OCI-LY7 (cell line): ENCODE data around the gene VAT1L. TPM values are rescaled to one million over a fixed set of nuclear protein-coding genes. Genes with fewer than 3 reads are reported as not detected.

Source experiments
- BruUV-seq: library from RNA; stranded (reverse); fragments of 400-500 nt; replicated peaks from 2 replicates; lab custom pipeline; 2021; lab: Mats Ljungman, UMichigan
- CTCF ChIA-PET: fragments of 300-600 bp; sonication (Branson Sonifier 250); formaldehyde crosslinking; loops from one replicate; lab custom pipeline; 2022; ENCODE audit warnings: antibody characterized with exemption; ENCODE audit not compliant: unreplicated experiment; lab: Charles Lee
- POLR2A ChIA-PET: fragments of 300-600 bp; sonication (Branson Sonifier 250); formaldehyde crosslinking; loops from one replicate; lab custom pipeline; 2022; ENCODE audit warnings: antibody characterized with exemption; lab: Charles Lee
- DNase-seq: peaks from one replicate; pipeline ENCODE4 v3.0.0-alpha.2; 2015; ENCODE audit warnings: low spot score
- H2AFZ ChIP-seq: fragments of 200-600 bp; sonication (generic), shearing (Covaris generic); 2 replicates; pipeline ENCODE4 v1.6.1; 2014; ENCODE audit warnings: mild to moderate bottlenecking, antibody characterized with exemption, low read length, moderate library complexity
- H3K27ac ChIP-seq: fragments of 200-600 bp; sonication (generic); 2 replicates; pipeline ENCODE4 v1.5.1; 2014; ENCODE audit warnings: mixed run types, low read depth, mild to moderate bottlenecking, moderate library complexity, low read length, inconsistent platforms; ENCODE audit not compliant: poor library complexity, severe bottlenecking
- H3K36me3 ChIP-seq: fragments of 200-600 bp; sonication (generic); 2 replicates; pipeline ENCODE4 v1.6.1; 2014; ENCODE audit warnings: mild to moderate bottlenecking, antibody characterized with exemption, low read length, moderate library complexity, mixed read lengths; ENCODE audit not compliant: insufficient read depth
- H3K4me1 ChIP-seq: fragments of 200-600 bp; sonication (generic); 2 replicates; pipeline ENCODE4 v1.5.1; 2014; ENCODE audit warnings: mild to moderate bottlenecking, low read length; ENCODE audit not compliant: insufficient read depth, poor library complexity, severe bottlenecking
- H3K4me2 ChIP-seq: fragments of 200-600 bp; sonication (generic); 2 replicates; pipeline ENCODE4 v1.6.1; 2014; ENCODE audit warnings: mild to moderate bottlenecking, low read length
- H3K4me3 ChIP-seq: fragments of 200-600 bp; sonication (generic); 2 replicates; pipeline ENCODE4 v1.5.1; 2014; ENCODE audit warnings: mild to moderate bottlenecking, low read depth, low read length; ENCODE audit not compliant: poor library complexity, severe bottlenecking
- H3K79me2 ChIP-seq: fragments of 200-600 bp; sonication (generic); 2 replicates; pipeline ENCODE4 v1.6.1; 2016; ENCODE audit warnings: low read depth, mild to moderate bottlenecking, low read length, moderate library complexity, mixed read lengths; ENCODE audit not compliant: insufficient read depth
- H3K9me2 ChIP-seq: fragments of 200-600 bp; sonication (generic); 2 replicates; pipeline ENCODE4 v1.6.1; 2016; ENCODE audit warnings: mild to moderate bottlenecking, low read length, mixed read lengths; ENCODE audit not compliant: insufficient read depth
- H3K9me3 ChIP-seq: fragments of 200-600 bp; sonication (generic); 2 replicates; pipeline ENCODE4 v1.6.1; 2014; ENCODE audit warnings: mild to moderate bottlenecking, mixed run types, low read length, mixed read lengths
- H4K20me1 ChIP-seq: fragments of 200-600 bp; sonication (generic); 2 replicates; pipeline ENCODE4 v1.6.1; 2014; ENCODE audit warnings: mild to moderate bottlenecking, antibody characterized with exemption, low read length, moderate library complexity, mixed read lengths; ENCODE audit not compliant: insufficient read depth
- CTCF ChIP-seq: fragments of 200-600 bp; sonication (generic); conservative IDR thresholded peaks from 2 replicates; pipeline ENCODE4 v1.5.1; 2014; ENCODE audit warnings: mild to moderate bottlenecking, antibody characterized with exemption, low read length, moderate library complexity, mixed read lengths
- EZH2phosphoT487 ChIP-seq: fragments of 200-600 bp; sonication (generic); IDR thresholded peaks from 2 replicates; pipeline ENCODE4 v1.6.1; 2018; ENCODE audit warnings: low read depth, borderline replicate concordance, mild to moderate bottlenecking, mixed run types, antibody characterized with exemption, low read length, moderate library complexity, mixed read lengths
- intact Hi-C: fragments of 100-400 bp; cut with micrococcal nuclease; formaldehyde crosslinking; loops from one replicate; pipeline ENCODE4 v1.10.0; 2022; ENCODE audit not compliant: unreplicated experiment
- total RNA-seq, 2 experiments: library from RNA; depleted of rRNA in 1 of 2; stranded (reverse); fragments of >200 nt in 1 of 2; shearing (Covaris generic) in 1 of 2; gene quantifications; 2 replicates each; pipeline ENCODE4 v1.2.3, GENCODE V29; 2014 to 2022

The VAT1L gene
- total RNA-seq, 2 experiments from 2014 or later: not detected

GRCh38 chr16:77998350-77999023 lies 210.1 kb downstream of the VAT1L start:
- no peaks in the 10 kb centered on the region for H3K9me2 ChIP-seq
- no peak for DNase-seq
- H3K4me1 ChIP-seq: no peaks in the 10 kb centered on the region
- no peak overlapping the region for H3K27ac ChIP-seq
- no peaks in the 10 kb centered on the region for H3K79me2 ChIP-seq
- POLR2A ChIA-PET: no interaction called here
- BruUV-seq: no TSS peak
- H3K36me3 ChIP-seq: no peaks in the 10 kb centered on the region
- H2AFZ ChIP-seq: no peak overlapping the region
- no peak overlapping the region for H3K4me3 ChIP-seq
- TF ChIP-seq CTCF (no peak), EZH2phosphoT487 (no peak)
- no peak overlapping the region for H3K4me2 ChIP-seq
- no peaks in the 10 kb centered on the region for H3K9me3 ChIP-seq
- CTCF ChIA-PET: no interaction called here
- H4K20me1 ChIP-seq: no peaks in the 10 kb centered on the region
- intact Hi-C loops: no loop called here

- H3K4me3 ChIP-seq: no peak overlapping the region
- no peaks in the 10 kb centered on the region for H3K4me1 ChIP-seq
- H3K4me2 ChIP-seq: no peak overlapping the region
- no peaks in the 10 kb centered on the region for H3K36me3 ChIP-seq
- no peak overlapping the region for H3K27ac ChIP-seq
- TF ChIP-seq CTCF (no peak), EZH2phosphoT487 (no peak)
- no TSS peak for BruUV-seq
- H2AFZ ChIP-seq: no peak overlapping the region
- CTCF ChIA-PET: no interaction called here
- H3K9me3 ChIP-seq: no peaks in the 10 kb centered on the region
- no peak for DNase-seq
- POLR2A ChIA-PET: interaction anchor here (0.6 kb wide), 3 partner anchors 26 to 735 kb away, joined by 3 read pairs; no protein-coding TSS in a partner anchor
- H3K79me2 ChIP-seq: no peaks in the 10 kb centered on the region
- intact Hi-C loops: loop anchor here (10.0 kb wide), 1 partner anchor 327 kb away; no protein-coding TSS in a partner anchor
- no peaks in the 10 kb centered on the region for H4K20me1 ChIP-seq
- H3K9me2 ChIP-seq: no peaks in the 10 kb centered on the region
Measured at GRCh38 chr16:78001451-78002025, 213.2 kb downstream of the VAT1L start.
